ENCODE data around the gene MICAL2. TPM values are rescaled to one million over a fixed set of nuclear protein-coding genes. Genes with fewer than 3 reads are reported as not detected.

The MICAL2 gene
- total and polyA plus RNA-seq, 2 of the 13 experiments (the other 11 are each of a cell fraction or from before 2014, with no cell fraction given), result 0.78 to 1.1 TPM

- TF ChIP-seq NR2F2 (IDR thresholded peaks at IDR 0.05; ENCODE audit: borderline replicate concordance, low read depth), result no peak
These were observed 133.6 kb downstream of the MICAL2 start (continued) for GRCh38 chr11:12243911-12244550.

DNA sequence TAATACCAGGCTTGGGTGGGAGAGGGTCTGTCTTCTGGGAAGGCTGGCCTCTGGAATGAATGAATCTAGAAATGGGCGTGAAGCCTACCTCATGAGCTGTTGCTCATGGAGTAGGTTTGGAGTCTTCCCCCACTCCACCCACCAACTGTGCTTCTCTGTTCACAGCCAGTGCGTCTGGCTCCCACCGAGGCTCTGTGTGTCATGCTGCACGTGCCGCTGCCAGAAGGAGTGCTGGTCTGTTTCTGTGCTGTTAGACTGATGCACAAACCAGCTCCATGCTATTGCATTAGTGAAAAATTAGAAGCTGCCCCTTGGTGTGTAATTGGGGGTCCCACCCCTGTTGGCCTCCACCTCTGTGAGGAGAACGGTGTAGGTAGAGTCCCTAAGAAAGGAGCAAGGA lies 134.7 kb downstream of the MICAL2 start:
- Histone ChIP-seq H2AFZ (ENCODE audit: low read length) (no peak overlapping the region), H3K9me3 (ENCODE audit: low read length) (no peaks in the 10 kb centered on the region), H3K9ac (ENCODE audit: insufficient read depth, low read depth, low read length) (no peak overlapping the region), H3K27me3 (ENCODE audit: control insufficient read depth in 1 of 2, insufficient read depth in 2 of 2, low read length in 2 of 2) (no peaks in the 10 kb centered on the region), H3K4me3 (replicated peaks in 1 of 3; ENCODE audit: insufficient read depth in 1 of 3, low read depth in 2 of 3, low read length in 3 of 3) (no peak overlapping the region), H3K27ac (ENCODE audit: extremely low read length, insufficient read depth, low read length) (no peak overlapping the region), H3K36me3 (replicated peaks in 1 of 2; ENCODE audit: control insufficient read depth in 1 of 2, insufficient read depth in 2 of 2, low read length in 2 of 2) (no peaks in the 10 kb centered on the region), H3K4me1 (ENCODE audit: insufficient read depth, low read length) (peaks cover 19% of the 10 kb centered on the region), H3K79me2 (ENCODE audit: insufficient read depth, low read length) (no peaks in the 10 kb centered on the region), H3K4me2 (ENCODE audit: low read depth, low read length) (no peak overlapping the region), H4K20me1 (ENCODE audit: insufficient read depth, low read length) (no peaks in the 10 kb centered on the region)
- FAIRE-seq (no peak), ATAC-seq (no peak), DNase-seq (ENCODE audit: low spot score) (no peak)
- TF ChIP-seq ZNF496 (CRISPR knock-in tag; IDR thresholded peaks at IDR 0.05; ENCODE audit: insufficient replicate concordance), result no peak
- TF ChIP-seq RBM39 (IDR thresholded peaks at IDR 0.05; ENCODE audit: low read depth, low read length, poor library complexity, severe bottlenecking), result no peak
- TF ChIP-seq PHB2 (IDR thresholded peaks at IDR 0.05; ENCODE audit: partially characterized antibody), result no peak
- no peak for TF ChIP-seq SP1 (IDR thresholded peaks at IDR 0.05)
- TF ChIP-seq SP1 (CRISPR knock-in tag; IDR thresholded peaks at IDR 0.05), result no peak
- no peak for TF ChIP-seq ZKSCAN8 (CRISPR knock-in tag; IDR thresholded peaks at IDR 0.05; ENCODE audit: borderline replicate concordance)
- TF ChIP-seq ZNF451 (CRISPR knock-in tag; IDR thresholded peaks at IDR 0.05), result no peak
- no peak for TF ChIP-seq ZSCAN9 (CRISPR knock-in tag; IDR thresholded peaks at IDR 0.05; ENCODE audit: borderline replicate concordance)
- no peak for TF ChIP-seq ZNF674 (CRISPR knock-in tag; IDR thresholded peaks at IDR 0.05; ENCODE audit: low read depth)
- no peak for TF ChIP-seq SNRNP70 (IDR thresholded peaks at IDR 0.05; ENCODE audit: low read depth, low read length)
- TF ChIP-seq IRX3 (CRISPR knock-in tag; IDR thresholded peaks at IDR 0.05; ENCODE audit: borderline replicate concordance, low read depth), result no peak
- no peak for TF ChIP-seq RXRB (CRISPR knock-in tag; IDR thresholded peaks at IDR 0.05; ENCODE audit: borderline replicate concordance)
- TF ChIP-seq CEBPZ (IDR thresholded peaks at IDR 0.05; ENCODE audit: low read length), result no peak
- TF ChIP-seq ZNF644 (CRISPR knock-in tag; IDR thresholded peaks at IDR 0.05; ENCODE audit: low read depth), result no peak
- no peak for TF ChIP-seq ZNF768 (CRISPR knock-in tag; IDR thresholded peaks at IDR 0.05)
- no peak for TF ChIP-seq ZNF567 (CRISPR knock-in tag; IDR thresholded peaks at IDR 0.05; ENCODE audit: borderline replicate concordance)
- POLR2A ChIA-PET, result no interaction called here
- WGBS (ENCODE audit: low lambda C conversion rate), result 85% methylated on average over 6 of the region's 6 CpGs
- intact Hi-C loops (cut with micrococcal nuclease; ENCODE audit: unreplicated experiment), result no loop called here
- in situ Hi-C loops (cut with HindIII; ENCODE audit: extremely low pct_ligation_motif_present, low pct_unique_long_range_greater_than_20kb), result no loop called here
- CTCF ChIA-PET (ENCODE audit: low intra/inter-chr PET ratio, low total read pairs), result no interaction called here
- BruUV-seq (replicated peaks), result no TSS peak
